Measurements from ENCODE around the gene ZNF32. TPM values are rescaled to one million over a fixed set of nuclear protein-coding genes. Genes with fewer than 3 reads are reported as not detected.

ZNF32 gene
- total and polyA plus RNA-seq, 2 experiments from 2014 or later = 15.8 to 26.1 TPM

DNA sequence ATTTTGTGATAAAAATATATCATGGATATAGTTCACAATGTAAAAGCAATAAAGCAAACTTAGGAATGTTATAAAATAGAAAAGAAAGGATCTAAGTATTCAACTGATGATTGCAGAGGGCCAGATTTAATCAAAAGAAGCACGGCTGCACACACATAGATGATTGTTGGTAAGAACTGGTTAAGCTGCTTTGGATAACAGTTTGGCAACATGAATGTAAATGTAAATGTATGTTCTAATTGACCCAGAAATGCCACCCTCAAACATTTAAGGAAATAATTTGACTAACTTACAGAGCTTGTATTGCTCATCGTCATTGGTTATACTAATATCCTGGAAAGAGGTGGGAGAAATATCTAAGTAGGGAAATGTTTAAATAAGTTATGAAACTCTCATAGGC is 29.3 kb downstream of the ZNF32 start:
- H2AFZ ChIP-seq = no peak overlapping the region

More for the DNA sequence above, 29.3 kb downstream of the ZNF32 start:
- DNase-seq (ENCODE audit: low spot score) = no peak
- H3K27me3 ChIP-seq (ENCODE audit: insufficient read depth) = no peaks in the 10 kb centered on the region
- H3K4me1 ChIP-seq (ENCODE audit: insufficient read depth) = no peaks in the 10 kb centered on the region
- H3K36me3 ChIP-seq (ENCODE audit: insufficient read depth) = peaks cover 36% of the 10 kb centered on the region
- H3K9me2 ChIP-seq (ENCODE audit: insufficient read depth) = peaks cover 6% of the 10 kb centered on the region; the same call in 1 of the 2 replicates
- no peaks in the 10 kb centered on the region for H3K79me2 ChIP-seq (replicated peaks; ENCODE audit: insufficient read depth)
- no peak overlapping the region for H3K4me2 ChIP-seq
- no peaks in the 10 kb centered on the region for H3K27me3 Mint-ChIP-seq (ENCODE audit: insufficient read depth, low read depth, poor library complexity)
- no peaks in the 10 kb centered on the region for H4K20me1 ChIP-seq (replicated peaks; ENCODE audit: insufficient read depth)
- no peak overlapping the region for H3K27ac ChIP-seq (ENCODE audit: low read depth)
- no peak overlapping the region for H3K27ac Mint-ChIP-seq
- H3K9me3 Mint-ChIP-seq = peaks cover 67% of the 10 kb centered on the region
- TF ChIP-seq STAT1 (IDR thresholded peaks at IDR 0.05; ENCODE audit: unreplicated experiment) (no peak), JUNB (IDR thresholded peaks at IDR 0.05; ENCODE audit: unreplicated experiment) (no peak), EZH2 (IDR thresholded peaks at IDR 0.05; ENCODE audit: low read depth, unreplicated experiment) (no peak), ZNF331 (CRISPR knock-in tag; IDR thresholded peaks at IDR 0.05; ENCODE audit: low read depth) (no peak), EZH2phosphoT487 (IDR thresholded peaks at IDR 0.05; ENCODE audit: unreplicated experiment) (no peak), POLR2AphosphoS5 (IDR thresholded peaks at IDR 0.05; ENCODE audit: low read depth) (no peak), ZNF114 (CRISPR knock-in tag; IDR thresholded peaks at IDR 0.05) (no peak), CREB1 (CRISPR knock-in tag; IDR thresholded peaks at IDR 0.05; ENCODE audit: low read depth) (no peak), NANOG (IDR thresholded peaks at IDR 0.05; ENCODE audit: borderline replicate concordance) (no peak)
- TF ChIP-seq, protein P1, sequence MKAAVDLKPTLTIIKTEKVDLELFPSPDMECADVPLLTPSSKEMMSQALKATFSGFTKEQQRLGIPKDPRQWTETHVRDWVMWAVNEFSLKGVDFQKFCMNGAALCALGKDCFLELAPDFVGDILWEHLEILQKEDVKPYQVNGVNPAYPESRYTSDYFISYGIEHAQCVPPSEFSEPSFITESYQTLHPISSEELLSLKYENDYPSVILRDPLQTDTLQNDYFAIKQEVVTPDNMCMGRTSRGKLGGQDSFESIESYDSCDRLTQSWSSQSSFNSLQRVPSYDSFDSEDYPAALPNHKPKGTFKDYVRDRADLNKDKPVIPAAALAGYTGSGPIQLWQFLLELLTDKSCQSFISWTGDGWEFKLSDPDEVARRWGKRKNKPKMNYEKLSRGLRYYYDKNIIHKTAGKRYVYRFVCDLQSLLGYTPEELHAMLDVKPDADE (IDR thresholded peaks at IDR 0.05) = no peak
- TF ChIP-seq, protein P2, sequence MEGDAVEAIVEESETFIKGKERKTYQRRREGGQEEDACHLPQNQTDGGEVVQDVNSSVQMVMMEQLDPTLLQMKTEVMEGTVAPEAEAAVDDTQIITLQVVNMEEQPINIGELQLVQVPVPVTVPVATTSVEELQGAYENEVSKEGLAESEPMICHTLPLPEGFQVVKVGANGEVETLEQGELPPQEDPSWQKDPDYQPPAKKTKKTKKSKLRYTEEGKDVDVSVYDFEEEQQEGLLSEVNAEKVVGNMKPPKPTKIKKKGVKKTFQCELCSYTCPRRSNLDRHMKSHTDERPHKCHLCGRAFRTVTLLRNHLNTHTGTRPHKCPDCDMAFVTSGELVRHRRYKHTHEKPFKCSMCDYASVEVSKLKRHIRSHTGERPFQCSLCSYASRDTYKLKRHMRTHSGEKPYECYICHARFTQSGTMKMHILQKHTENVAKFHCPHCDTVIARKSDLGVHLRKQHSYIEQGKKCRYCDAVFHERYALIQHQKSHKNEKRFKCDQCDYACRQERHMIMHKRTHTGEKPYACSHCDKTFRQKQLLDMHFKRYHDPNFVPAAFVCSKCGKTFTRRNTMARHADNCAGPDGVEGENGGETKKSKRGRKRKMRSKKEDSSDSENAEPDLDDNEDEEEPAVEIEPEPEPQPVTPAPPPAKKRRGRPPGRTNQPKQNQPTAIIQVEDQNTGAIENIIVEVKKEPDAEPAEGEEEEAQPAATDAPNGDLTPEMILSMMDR (conservative IDR thresholded peaks at IDR 0.05; ENCODE audit: low read depth in 2 of 2) = no peak
- TF ChIP-seq, protein P3, sequence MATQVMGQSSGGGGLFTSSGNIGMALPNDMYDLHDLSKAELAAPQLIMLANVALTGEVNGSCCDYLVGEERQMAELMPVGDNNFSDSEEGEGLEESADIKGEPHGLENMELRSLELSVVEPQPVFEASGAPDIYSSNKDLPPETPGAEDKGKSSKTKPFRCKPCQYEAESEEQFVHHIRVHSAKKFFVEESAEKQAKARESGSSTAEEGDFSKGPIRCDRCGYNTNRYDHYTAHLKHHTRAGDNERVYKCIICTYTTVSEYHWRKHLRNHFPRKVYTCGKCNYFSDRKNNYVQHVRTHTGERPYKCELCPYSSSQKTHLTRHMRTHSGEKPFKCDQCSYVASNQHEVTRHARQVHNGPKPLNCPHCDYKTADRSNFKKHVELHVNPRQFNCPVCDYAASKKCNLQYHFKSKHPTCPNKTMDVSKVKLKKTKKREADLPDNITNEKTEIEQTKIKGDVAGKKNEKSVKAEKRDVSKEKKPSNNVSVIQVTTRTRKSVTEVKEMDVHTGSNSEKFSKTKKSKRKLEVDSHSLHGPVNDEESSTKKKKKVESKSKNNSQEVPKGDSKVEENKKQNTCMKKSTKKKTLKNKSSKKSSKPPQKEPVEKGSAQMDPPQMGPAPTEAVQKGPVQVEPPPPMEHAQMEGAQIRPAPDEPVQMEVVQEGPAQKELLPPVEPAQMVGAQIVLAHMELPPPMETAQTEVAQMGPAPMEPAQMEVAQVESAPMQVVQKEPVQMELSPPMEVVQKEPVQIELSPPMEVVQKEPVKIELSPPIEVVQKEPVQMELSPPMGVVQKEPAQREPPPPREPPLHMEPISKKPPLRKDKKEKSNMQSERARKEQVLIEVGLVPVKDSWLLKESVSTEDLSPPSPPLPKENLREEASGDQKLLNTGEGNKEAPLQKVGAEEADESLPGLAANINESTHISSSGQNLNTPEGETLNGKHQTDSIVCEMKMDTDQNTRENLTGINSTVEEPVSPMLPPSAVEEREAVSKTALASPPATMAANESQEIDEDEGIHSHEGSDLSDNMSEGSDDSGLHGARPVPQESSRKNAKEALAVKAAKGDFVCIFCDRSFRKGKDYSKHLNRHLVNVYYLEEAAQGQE (IDR thresholded peaks at IDR 0.05; ENCODE audit: unreplicated experiment) = no peak
- TF ChIP-seq, protein P4, sequence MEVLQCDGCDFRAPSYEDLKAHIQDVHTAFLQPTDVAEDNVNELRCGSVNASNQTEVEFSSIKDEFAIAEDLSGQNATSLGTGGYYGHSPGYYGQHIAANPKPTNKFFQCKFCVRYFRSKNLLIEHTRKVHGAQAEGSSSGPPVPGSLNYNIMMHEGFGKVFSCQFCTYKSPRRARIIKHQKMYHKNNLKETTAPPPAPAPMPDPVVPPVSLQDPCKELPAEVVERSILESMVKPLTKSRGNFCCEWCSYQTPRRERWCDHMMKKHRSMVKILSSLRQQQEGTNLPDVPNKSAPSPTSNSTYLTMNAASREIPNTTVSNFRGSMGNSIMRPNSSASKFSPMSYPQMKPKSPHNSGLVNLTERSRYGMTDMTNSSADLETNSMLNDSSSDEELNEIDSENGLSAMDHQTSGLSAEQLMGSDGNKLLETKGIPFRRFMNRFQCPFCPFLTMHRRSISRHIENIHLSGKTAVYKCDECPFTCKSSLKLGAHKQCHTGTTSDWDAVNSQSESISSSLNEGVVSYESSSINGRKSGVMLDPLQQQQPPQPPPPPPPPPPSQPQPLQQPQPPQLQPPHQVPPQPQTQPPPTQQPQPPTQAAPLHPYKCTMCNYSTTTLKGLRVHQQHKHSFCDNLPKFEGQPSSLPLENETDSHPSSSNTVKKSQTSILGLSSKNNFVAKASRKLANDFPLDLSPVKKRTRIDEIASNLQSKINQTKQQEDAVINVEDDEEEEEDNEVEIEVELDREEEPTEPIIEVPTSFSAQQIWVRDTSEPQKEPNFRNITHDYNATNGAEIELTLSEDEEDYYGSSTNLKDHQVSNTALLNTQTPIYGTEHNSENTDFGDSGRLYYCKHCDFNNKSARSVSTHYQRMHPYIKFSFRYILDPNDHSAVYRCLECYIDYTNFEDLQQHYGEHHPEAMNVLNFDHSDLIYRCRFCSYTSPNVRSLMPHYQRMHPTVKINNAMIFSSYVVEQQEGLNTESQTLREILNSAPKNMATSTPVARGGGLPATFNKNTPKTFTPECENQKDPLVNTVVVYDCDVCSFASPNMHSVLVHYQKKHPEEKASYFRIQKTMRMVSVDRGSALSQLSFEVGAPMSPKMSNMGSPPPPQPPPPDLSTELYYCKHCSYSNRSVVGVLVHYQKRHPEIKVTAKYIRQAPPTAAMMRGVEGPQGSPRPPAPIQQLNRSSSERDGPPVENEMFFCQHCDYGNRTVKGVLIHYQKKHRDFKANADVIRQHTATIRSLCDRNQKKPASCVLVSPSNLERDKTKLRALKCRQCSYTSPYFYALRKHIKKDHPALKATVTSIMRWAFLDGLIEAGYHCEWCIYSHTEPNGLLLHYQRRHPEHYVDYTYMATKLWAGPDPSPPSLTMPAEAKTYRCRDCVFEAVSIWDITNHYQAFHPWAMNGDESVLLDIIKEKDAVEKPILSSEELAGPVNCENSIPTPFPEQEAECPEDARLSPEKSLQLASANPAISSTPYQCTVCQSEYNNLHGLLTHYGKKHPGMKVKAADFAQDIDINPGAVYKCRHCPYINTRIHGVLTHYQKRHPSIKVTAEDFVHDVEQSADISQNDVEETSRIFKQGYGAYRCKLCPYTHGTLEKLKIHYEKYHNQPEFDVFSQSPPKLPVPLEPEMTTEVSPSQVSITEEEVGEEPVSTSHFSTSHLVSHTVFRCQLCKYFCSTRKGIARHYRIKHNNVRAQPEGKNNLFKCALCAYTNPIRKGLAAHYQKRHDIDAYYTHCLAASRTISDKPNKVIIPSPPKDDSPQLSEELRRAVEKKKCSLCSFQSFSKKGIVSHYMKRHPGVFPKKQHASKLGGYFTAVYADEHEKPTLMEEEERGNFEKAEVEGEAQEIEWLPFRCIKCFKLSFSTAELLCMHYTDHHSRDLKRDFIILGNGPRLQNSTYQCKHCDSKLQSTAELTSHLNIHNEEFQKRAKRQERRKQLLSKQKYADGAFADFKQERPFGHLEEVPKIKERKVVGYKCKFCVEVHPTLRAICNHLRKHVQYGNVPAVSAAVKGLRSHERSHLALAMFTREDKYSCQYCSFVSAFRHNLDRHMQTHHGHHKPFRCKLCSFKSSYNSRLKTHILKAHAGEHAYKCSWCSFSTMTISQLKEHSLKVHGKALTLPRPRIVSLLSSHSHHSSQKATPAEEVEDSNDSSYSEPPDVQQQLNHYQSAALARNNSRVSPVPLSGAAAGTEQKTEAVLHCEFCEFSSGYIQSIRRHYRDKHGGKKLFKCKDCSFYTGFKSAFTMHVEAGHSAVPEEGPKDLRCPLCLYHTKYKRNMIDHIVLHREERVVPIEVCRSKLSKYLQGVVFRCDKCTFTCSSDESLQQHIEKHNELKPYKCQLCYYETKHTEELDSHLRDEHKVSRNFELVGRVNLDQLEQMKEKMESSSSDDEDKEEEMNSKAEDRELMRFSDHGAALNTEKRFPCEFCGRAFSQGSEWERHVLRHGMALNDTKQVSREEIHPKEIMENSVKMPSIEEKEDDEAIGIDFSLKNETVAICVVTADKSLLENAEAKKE (CRISPR knock-in tag; IDR thresholded peaks at IDR 0.05) = no peak
- ATAC-seq = no peak
- peaks cover 57% of the 10 kb centered on the region for H3K36me3 Mint-ChIP-seq (ENCODE audit: low read depth)
- no peaks in the 10 kb centered on the region for H3F3A ChIP-seq (replicated peaks; ENCODE audit: low read depth)
- H3K4me3 Mint-ChIP-seq = no peak overlapping the region
- no peak overlapping the region for H3K4me3 ChIP-seq
- no peaks in the 10 kb centered on the region for H3K4me1 Mint-ChIP-seq
